NCI-H1436 (cell line): ENCODE data around the gene ITM2B.

Experiments used
- DNase-seq: peaks from one replicate; lab custom pipeline; 2025; lab: John Stamatoyannopoulos, UW

Gene ITM2B

GRCh38 chr13:48260970-48261369 lies 28.0 kb downstream of the ITM2B start:
- no peak for DNase-seq

- no peak for DNase-seq
Observed at GRCh38 chr13:48263196-48263595, 30.2 kb downstream of the ITM2B start.

- no peak for DNase-seq
Observed at GRCh38 chr13:48264058-48264457, 31.1 kb downstream of the ITM2B start.

GRCh38 chr13:48265217-48265815 lies 32.3 kb downstream of the ITM2B start:
- DNase-seq, result no peak

GRCh38 chr13:48266150-48266549 lies 33.1 kb downstream of the ITM2B start:
- DNase-seq, result no peak

GRCh38 chr13:48266701-48267639 lies 34.0 kb downstream of the ITM2B start:
- DNase-seq, result no peak

- DNase-seq, result no peak
Observed at GRCh38 chr13:48268019-48268418, 35.0 kb downstream of the ITM2B start.

GRCh38 chr13:48273346-48273745 lies 40.3 kb downstream of the ITM2B start:
- DNase-seq, result no peak

- DNase-seq, result no peak
Observed at GRCh38 chr13:48275507-48275906, 42.5 kb downstream of the ITM2B start.

GRCh38 chr13:48278806-48279205 lies 45.8 kb downstream of the ITM2B start:
- peak; percentile 4 for DNase-seq

GRCh38 chr13:48281556-48281955 lies 48.5 kb downstream of the ITM2B start:
- no peak for DNase-seq

GRCh38 chr13:48291730-48292129 lies 58.7 kb downstream of the ITM2B start:
- no peak for DNase-seq

GRCh38 chr13:48292650-48293049 lies 59.6 kb downstream of the ITM2B start:
- no peak for DNase-seq

- no peak for DNase-seq
Observed at GRCh38 chr13:48294653-48295052, 61.6 kb downstream of the ITM2B start.

- no peak for DNase-seq
Observed at GRCh38 chr13:48295271-48295670, 62.3 kb downstream of the ITM2B start.

- DNase-seq, result no peak
Observed at GRCh38 chr13:48296528-48296927, 63.5 kb downstream of the ITM2B start.

- DNase-seq, result no peak
Observed at GRCh38 chr13:48297131-48297786, 64.3 kb downstream of the ITM2B start.

- no peak for DNase-seq
Observed at GRCh38 chr13:48299591-48299990, 66.6 kb downstream of the ITM2B start.

GRCh38 chr13:48302871-48303358 lies 69.9 kb downstream of the ITM2B start:
- DNase-seq, result no peak

- DNase-seq, result peak; percentile 79
Observed at GRCh38 chr13:48303359-48304142, 70.5 kb downstream of the ITM2B start, which contains the start of gene RB1. Gene RB1, plus strand, starts transcription at chr13:48303751. Its CDS starts 162 bp downstream, at chr13:48303913.

- no peak for DNase-seq
Observed at GRCh38 chr13:48304143-48304876, 71.3 kb downstream of the ITM2B start.
